ENCODE measurements around the gene ETV6.

- TF ChIP-seq CTCF (IDR thresholded peaks at IDR 0.05) = no peak
- no peak for TF ChIP-seq POLR2A (IDR thresholded peaks at IDR 0.05)
Measured at GRCh38 chr12:11885261-11886038, 236.0 kb downstream of the ETV6 start.

Measured in lower leg skin (tissue), 3 donors.